ENCODE results near the gene SCLT1.
A peak's percentile ranks its signal among the peaks of the same experiment; 100 is the strongest.

The SCLT1 gene

GRCh38 chr4:128871948-128872347 is 221.4 kb downstream of the SCLT1 start:
- TF ChIP-seq, protein P1, sequence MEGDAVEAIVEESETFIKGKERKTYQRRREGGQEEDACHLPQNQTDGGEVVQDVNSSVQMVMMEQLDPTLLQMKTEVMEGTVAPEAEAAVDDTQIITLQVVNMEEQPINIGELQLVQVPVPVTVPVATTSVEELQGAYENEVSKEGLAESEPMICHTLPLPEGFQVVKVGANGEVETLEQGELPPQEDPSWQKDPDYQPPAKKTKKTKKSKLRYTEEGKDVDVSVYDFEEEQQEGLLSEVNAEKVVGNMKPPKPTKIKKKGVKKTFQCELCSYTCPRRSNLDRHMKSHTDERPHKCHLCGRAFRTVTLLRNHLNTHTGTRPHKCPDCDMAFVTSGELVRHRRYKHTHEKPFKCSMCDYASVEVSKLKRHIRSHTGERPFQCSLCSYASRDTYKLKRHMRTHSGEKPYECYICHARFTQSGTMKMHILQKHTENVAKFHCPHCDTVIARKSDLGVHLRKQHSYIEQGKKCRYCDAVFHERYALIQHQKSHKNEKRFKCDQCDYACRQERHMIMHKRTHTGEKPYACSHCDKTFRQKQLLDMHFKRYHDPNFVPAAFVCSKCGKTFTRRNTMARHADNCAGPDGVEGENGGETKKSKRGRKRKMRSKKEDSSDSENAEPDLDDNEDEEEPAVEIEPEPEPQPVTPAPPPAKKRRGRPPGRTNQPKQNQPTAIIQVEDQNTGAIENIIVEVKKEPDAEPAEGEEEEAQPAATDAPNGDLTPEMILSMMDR (IDR thresholded peaks at IDR 0.05; ENCODE audit: low read depth, low read length): no peak
- no peak for DNase-seq
- no peak overlapping the region for H3K27ac ChIP-seq
- peaks cover 49% of the 10 kb centered on the region for H3K36me3 ChIP-seq
- no peaks in the 10 kb centered on the region for H3K9me3 ChIP-seq (ENCODE audit: severe bottlenecking)
- H3K27me3 ChIP-seq (ENCODE audit: insufficient read depth, low read depth, severe bottlenecking): no peaks in the 10 kb centered on the region
- no peak overlapping the region for H3K4me3 ChIP-seq (ENCODE audit: low read depth, low read length)

DNA sequence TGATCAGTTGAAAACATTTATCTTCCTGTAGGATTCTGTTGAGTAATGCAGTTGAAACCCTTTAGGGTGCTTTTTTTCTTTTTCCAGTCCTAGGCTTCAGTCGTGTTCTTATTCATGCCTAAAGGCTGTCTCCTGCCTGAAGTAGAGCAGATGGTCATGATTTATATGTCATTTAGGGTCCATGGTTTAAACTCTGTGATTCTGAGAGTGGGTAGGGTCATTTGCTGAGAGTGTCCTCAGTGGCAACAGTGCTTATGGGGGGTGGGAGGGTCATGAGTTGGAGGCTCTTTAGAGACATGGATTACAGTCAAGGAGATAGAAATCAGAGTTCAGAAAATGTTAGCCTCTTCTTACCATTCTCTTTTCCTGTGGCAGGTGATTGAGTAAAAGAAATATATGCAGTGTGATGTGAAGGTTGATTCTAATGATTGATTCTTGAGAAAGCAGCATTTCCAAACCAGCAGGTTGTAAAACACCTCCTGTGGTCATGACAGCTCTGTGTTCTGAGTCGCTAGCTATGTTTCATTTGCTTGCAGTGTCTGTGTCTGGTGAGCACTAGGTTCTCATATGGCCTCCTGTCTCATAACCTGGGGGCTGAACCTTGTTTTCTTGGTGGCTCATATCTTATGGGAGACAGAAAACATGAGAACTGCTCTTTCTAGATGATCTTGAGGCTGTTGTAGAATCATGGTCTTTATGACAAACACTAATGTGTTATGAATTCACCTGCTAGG is 223.4 kb downstream of the SCLT1 start:
- TF ChIP-seq, protein P1 (IDR thresholded peaks at IDR 0.05; ENCODE audit: low read depth, low read length): no peak
- Histone ChIP-seq H3K27me3 (ENCODE audit: insufficient read depth, low read depth, severe bottlenecking) (no peaks in the 10 kb centered on the region), H3K9me3 (ENCODE audit: severe bottlenecking) (no peaks in the 10 kb centered on the region), H3K4me3 (ENCODE audit: low read depth, low read length) (no peak overlapping the region), H3K36me3 (peaks cover 58% of the 10 kb centered on the region), H3K27ac (peak overlapping the region; percentile 11)
- peak; percentile 50 for DNase-seq

DNA sequence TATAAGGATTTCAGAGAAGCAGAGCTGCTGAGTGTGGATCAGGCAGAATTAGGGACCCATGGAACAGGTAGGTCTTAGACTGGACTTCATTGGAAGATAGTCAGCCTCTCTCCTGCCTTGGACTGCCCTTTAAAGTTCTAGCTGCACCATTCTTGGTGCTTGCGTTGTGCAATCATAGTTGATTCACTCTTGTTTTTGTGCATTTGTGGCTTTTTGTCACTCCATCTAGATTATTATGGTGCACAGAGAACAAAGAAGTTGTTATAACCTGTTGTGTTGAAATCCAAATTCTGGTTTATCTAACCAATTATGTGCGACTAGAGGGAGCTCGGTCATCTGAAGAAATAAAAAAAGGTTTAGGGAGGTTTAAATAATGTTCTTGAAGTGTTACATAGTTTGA is 224.6 kb downstream of the SCLT1 start:
- TF ChIP-seq, protein P1 (IDR thresholded peaks at IDR 0.05; ENCODE audit: low read depth, low read length): no peak
- Histone ChIP-seq H3K27ac (no peak overlapping the region), H3K4me3 (ENCODE audit: low read depth, low read length) (no peak overlapping the region), H3K36me3 (peaks cover 70% of the 10 kb centered on the region), H3K27me3 (ENCODE audit: insufficient read depth, low read depth, severe bottlenecking) (no peaks in the 10 kb centered on the region), H3K9me3 (ENCODE audit: severe bottlenecking) (no peaks in the 10 kb centered on the region)
- DNase-seq: no peak

GRCh38 chr4:128866691-128867090 is 226.6 kb downstream of the SCLT1 start:
- TF ChIP-seq, protein P1 (IDR thresholded peaks at IDR 0.05; ENCODE audit: low read depth, low read length): no peak
- Histone ChIP-seq H3K36me3 (peaks cover 78% of the 10 kb centered on the region), H3K27ac (no peak overlapping the region), H3K4me3 (ENCODE audit: low read depth, low read length) (no peak overlapping the region), H3K27me3 (ENCODE audit: insufficient read depth, low read depth, severe bottlenecking) (no peaks in the 10 kb centered on the region), H3K9me3 (ENCODE audit: severe bottlenecking) (no peaks in the 10 kb centered on the region)
- DNase-seq: no peak

- no peaks in the 10 kb centered on the region for H3K9me3 ChIP-seq (ENCODE audit: severe bottlenecking)
- H3K36me3 ChIP-seq: peaks cover 78% of the 10 kb centered on the region
- H3K4me3 ChIP-seq (ENCODE audit: low read depth, low read length): no peak overlapping the region
- DNase-seq: no peak
- TF ChIP-seq, protein P1 (IDR thresholded peaks at IDR 0.05; ENCODE audit: low read depth, low read length): no peak
- H3K27ac ChIP-seq: no peak overlapping the region
- no peaks in the 10 kb centered on the region for H3K27me3 ChIP-seq (ENCODE audit: insufficient read depth, low read depth, severe bottlenecking)
These were observed 227.1 kb downstream of the SCLT1 start for GRCh38 chr4:128866269-128866668.

DNA sequence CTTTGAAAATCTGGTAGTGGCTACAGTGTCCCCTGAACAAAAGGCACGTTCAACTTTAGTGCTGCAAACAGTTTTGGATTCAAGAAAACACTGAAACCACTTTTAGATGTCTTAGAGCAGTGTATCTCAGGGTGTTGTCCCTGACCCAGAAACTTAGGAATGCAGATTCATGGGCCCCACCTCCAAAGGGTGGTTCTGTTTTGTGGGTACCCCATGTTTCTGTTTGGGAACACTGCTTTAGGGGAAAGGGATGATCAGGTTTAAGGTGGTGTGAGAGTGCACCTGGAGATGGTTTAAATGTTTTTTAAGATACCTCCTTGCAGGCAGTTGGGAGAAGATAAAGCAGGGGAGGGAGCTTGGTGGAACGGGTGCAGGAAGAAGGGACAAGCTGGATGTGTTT is 228.2 kb downstream of the SCLT1 start:
- H3K36me3 ChIP-seq: peaks cover 78% of the 10 kb centered on the region
- TF ChIP-seq, protein P1 (IDR thresholded peaks at IDR 0.05; ENCODE audit: low read depth, low read length): no peak

More for the DNA sequence above, 228.2 kb downstream of the SCLT1 start:
- H3K27ac ChIP-seq: no peak overlapping the region
- no peaks in the 10 kb centered on the region for H3K27me3 ChIP-seq (ENCODE audit: insufficient read depth, low read depth, severe bottlenecking)
- no peak overlapping the region for H3K4me3 ChIP-seq (ENCODE audit: low read depth, low read length)
- no peaks in the 10 kb centered on the region for H3K9me3 ChIP-seq (ENCODE audit: severe bottlenecking)
- no peak for DNase-seq
